Activated T-helper 1 cell treated with Interleukin-2 at 50 U/mL for 16 hours (primary cell): ENCODE results near the gene RBBP8.
A peak's percentile ranks its signal among the peaks of the same experiment; 100 is the strongest.

Experiments used
- DNase-seq: peaks from one replicate; pipeline ENCODE4 v3.0.0-alpha.2; 2020; ENCODE audit warnings: low read depth

Gene RBBP8

DNA sequence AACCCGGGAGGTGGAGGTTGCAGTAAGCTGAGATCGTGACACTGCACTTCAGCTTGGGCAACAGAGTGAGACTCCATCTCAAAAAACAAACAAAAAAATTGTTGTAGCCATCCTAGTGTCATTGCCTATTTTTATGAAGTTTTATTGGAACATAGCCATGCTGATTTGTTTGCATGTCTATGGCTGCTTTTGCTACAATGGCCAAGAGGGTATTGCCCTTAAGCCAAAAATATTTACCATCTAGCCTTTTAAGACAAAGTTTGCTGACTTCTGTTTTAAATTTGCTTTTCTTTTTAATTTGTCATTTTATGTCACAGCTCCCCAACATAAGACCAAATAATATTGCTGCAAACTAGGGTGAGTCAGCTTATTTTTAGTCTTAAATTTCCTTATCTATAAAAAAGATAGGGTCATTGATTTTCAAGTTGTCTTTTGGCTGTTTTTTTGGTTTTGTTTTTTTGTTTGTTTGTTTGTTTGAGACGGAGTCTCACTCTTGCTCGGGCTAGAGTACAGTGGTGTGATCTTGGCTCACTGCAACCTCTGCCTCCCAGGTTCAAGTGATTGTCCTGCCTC is 132.2 kb downstream of the RBBP8 start:
- DNase-seq: no peak

DNA sequence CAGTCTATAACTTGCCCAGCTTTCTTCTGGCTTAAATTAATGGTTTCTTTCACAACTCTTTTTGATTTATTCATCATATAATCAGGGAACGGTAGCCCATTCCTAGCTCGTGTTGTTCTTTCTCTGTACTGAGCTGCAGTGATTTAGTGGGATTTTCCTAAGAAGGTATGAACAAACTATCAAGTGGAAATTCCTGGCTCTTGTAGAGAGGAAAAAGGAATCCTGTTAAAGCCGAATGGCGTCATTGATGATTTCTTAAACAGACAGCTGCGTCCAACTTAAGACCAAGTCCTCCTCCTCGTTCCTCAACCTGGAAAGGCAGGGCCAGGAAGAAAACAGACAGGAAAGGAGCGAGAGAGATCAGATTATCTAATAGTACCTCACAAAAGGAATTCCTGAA is 132.9 kb downstream of the RBBP8 start:
- no peak for DNase-seq

DNA sequence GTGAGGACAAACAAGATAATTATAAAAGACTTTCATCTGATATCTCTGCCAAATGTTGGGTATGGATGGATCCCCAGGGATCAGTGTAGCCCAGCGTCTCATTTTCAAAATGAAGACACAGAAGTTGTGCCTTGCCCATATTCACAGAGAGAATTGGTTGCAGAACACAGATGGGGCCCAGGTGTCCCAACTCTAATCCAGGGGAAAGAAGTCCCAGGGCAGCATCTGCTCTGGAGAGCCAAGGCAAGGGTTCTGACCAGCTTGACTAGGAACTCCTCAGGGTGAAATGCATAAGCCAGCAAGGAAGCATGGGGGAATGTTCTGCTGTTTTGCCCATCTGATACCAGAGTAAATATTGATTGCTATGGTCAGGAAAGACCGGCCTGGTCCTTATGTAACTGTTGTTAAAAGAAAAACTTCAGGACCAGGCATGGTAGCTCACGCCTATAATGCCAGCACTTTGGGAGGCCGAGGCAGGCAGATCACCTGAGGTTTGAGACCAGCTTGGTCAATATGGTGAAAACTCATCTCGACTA is 133.4 kb downstream of the RBBP8 start:
- DNase-seq: no peak

DNA sequence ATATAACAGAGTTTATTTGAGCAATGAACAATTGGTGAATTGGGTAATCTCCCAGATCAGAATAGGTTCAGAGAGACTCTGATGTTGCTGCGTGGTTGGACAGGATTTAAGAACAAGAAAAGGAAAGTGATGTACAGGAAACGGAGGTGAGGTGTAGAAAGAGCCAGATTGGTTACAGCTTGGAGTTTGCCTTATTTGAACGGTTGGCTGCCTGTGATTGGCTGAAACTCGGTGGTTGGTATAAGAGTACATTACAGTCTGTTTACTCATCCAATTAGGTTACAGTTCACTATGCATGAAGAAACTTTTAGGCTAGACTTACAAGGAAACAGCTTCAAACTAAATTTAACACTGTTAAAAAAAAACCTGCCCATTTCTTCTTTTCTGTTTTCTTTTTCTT is 134.1 kb downstream of the RBBP8 start:
- DNase-seq: no peak

- no peak for DNase-seq
Observed at GRCh38 chr18:23068011-23068410, 134.9 kb downstream of the RBBP8 start.

DNA sequence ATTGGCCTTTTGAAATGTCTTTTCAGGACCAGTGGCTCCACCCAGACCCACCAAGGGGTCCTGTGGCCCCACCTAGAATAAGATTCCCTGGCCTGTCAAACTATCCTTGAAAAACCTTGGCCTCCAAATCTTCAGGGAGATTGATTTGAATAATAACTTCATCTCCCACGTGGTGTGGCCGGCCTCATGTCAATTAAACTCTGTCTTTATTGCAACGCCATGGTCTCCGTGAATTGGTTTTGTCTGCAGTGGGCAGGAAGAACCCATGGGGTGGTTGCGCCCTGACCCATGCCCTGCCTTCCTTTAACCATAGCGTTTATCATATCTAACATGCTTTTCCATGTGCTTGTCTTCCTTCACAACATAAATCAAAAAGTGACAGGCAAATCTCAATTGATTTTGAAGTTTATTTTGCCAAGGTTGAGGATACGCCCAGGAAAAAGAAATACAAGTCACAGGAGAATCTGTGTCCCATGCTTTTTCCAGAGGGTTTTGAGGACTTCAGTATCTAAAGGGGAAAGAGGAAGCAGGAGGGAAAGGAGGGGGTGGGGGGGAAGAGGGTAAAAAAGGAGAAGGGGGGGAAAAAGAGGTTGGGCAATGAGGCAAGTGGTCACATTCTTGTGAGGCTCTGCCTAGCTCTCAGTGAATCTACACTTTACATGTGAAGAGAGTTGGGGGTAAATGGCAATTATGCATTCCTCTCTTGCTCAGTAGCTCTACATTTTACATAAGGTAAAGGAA is 135.6 kb downstream of the RBBP8 start:
- DNase-seq: no peak

DNA sequence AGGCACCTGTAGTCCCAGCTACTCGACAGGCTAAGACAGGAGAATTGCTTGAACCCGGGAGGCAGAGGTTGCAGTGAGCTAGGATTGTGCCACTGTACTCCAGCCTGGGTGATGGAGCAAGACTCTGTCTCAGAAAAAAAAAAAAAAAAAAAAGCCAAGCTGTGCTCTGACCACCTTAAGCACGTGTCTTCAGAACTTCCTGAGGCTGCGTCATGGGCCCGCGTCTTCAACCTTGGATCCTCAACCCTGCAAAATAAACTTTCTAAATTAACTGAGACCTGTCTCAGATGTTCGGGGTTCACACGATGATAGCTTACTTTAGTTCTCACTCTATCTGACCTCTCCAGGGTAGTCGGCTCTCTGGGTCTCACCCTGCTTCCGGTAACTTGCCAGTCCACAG is 136.4 kb downstream of the RBBP8 start:
- DNase-seq: peak; percentile 14

DNA sequence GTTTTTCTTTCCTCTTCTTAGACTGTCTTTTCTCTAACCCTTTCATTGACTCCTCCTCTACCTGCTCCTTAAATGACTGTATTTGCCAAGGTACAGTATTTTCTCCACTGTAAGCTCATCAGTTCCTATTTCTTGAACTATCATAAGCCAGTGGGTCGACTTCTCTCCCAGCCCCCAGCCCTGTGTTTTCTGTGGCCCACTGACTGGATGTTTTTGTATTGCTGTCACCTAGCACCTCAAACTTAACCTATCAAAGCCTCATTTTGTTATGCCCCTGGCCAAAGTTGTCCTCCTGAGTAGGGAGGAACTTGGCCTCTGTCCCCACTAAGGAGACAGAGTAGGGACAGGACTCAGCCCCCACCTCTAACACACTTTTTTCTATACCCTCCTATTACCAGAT is 136.8 kb downstream of the RBBP8 start:
- no peak for DNase-seq

DNA sequence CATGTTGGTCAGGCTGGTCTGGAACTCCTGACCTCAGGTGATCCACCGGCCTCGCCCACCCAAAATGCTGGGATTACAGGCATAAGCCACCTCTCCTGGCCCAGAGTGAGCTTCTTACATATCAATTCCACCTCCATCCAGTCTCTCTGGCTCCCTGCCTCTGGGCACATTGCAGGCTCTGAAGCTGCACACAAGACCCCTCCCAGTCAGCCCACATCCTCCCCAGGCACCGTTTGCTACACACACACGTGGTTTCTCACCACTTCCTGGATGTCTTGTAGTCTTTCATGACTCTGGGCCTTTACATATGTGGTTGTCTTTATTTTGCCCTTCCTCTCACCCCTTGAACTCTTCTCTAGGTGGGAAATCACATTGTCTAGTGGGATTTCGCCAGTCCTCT is 138.2 kb downstream of the RBBP8 start:
- DNase-seq: peak; percentile 71

GRCh38 chr18:23072079-23072478 is 139.0 kb downstream of the RBBP8 start:
- DNase-seq: no peak

DNA sequence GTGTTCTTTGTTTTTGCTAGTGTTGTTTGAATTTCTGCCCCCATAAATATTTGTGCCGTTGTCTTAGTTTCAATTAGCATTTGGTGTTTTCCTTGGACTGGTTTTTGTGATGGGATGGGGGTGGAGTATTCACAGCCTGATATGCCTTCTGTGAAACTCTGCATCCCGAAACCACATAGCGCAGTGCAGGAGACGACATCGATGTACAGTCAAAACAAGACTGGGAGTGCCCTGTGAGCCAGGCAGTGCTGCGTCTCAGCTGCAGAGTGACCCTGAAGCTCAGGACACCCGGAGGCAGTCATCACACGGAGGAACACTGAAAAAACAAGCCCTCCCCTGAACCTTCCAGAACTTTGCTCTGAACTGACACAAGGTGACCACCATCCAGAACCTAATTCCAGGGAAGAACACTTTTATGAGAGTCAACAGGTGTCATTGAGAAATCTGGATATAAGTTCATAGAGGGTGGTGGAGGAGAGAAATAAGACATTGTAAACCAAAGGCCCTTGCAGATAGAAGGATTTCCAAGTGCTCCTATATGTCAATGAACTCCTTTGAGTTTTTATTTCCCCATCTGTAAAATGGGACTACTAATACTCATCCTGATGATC is 141.0 kb downstream of the RBBP8 start:
- no peak for DNase-seq
